ENCODE data around the gene RARRES2. TPM values are rescaled to one million over a fixed set of nuclear protein-coding genes. Genes with fewer than 3 reads are reported as not detected.

RARRES2 gene
- total and polyA plus RNA-seq, 2 of the 13 experiments (the other 11 are each of a cell fraction or from before 2014, with no cell fraction given) = 134 to 172 TPM

GRCh38 chr7:150324373-150324961, 17.0 kb downstream of the RARRES2 start (continued):
- no peak for TF ChIP-seq ZNF770 (CRISPR knock-in tag; IDR thresholded peaks at IDR 0.05)
- TF ChIP-seq ZNF773 (CRISPR knock-in tag; IDR thresholded peaks at IDR 0.05; ENCODE audit: borderline replicate concordance) = no peak
- 0 out of 2 replicates have a peak, but pooled peaks have one; percentile 46 for TF ChIP-seq ZNF709 (CRISPR knock-in tag; IDR thresholded peaks at IDR 0.05)
- TF ChIP-seq ZNF580 (CRISPR knock-in tag; IDR thresholded peaks at IDR 0.05; ENCODE audit: borderline replicate concordance, low read depth) = no peak
- peak; percentile 21; the same call in 1 of the 2 replicates for TF ChIP-seq KDM6A (CRISPR knock-in tag; IDR thresholded peaks at IDR 0.05; ENCODE audit: low read depth)
- TF ChIP-seq NRL (CRISPR knock-in tag; IDR thresholded peaks at IDR 0.05; ENCODE audit: borderline replicate concordance) = 0 out of 2 replicates have a peak, but pooled peaks have one; percentile 48
- no peak for TF ChIP-seq TCF7L2 (IDR thresholded peaks at IDR 0.05; ENCODE audit: low read depth, low read length)
- no peak for TF ChIP-seq BCLAF1 (IDR thresholded peaks at IDR 0.05)
- TF ChIP-seq XRCC5 (optimal IDR thresholded peaks at IDR 0.05; ENCODE audit: low read length) = no peak
- peak; percentile 37; the same call in 1 of the 2 replicates for TF ChIP-seq HOXA3 (CRISPR knock-in tag; IDR thresholded peaks at IDR 0.05)
- TF ChIP-seq GABPA (IDR thresholded peaks at IDR 0.05; ENCODE audit: low read depth, low read length) = no peak; the same call in 1 of the 2 replicates
- TF ChIP-seq GABPA (CRISPR knock-in tag; IDR thresholded peaks at IDR 0.05; ENCODE audit: low read depth) = peak; percentile 69
- no peak for TF ChIP-seq SNRNP70 (IDR thresholded peaks at IDR 0.05; ENCODE audit: low read depth, low read length)
- TF ChIP-seq EP300 (IDR thresholded peaks at IDR 0.05; ENCODE audit: low read depth in 2 of 2, low read length in 2 of 2) = 0 out of 4 replicates have a peak, but pooled peaks of 1 of the 2 experiments have one; percentile 21
- no peak for TF ChIP-seq EP300 (CRISPR knock-in tag; IDR thresholded peaks at IDR 0.05; ENCODE audit: borderline replicate concordance)
- TF ChIP-seq KLF11 (CRISPR knock-in tag; IDR thresholded peaks at IDR 0.05) = no peak
- TF ChIP-seq KAT7 (CRISPR knock-in tag; IDR thresholded peaks at IDR 0.05; ENCODE audit: borderline replicate concordance) = no peak
- no peak for TF ChIP-seq ZNF691 (CRISPR knock-in tag; IDR thresholded peaks at IDR 0.05; ENCODE audit: borderline replicate concordance, low read depth)
- no peak for TF ChIP-seq NFIC (IDR thresholded peaks at IDR 0.05; ENCODE audit: low read length)
- TF ChIP-seq IRF1 (CRISPR knock-in tag; IDR thresholded peaks at IDR 0.05; ENCODE audit: low read depth) = no peak
- no peak for TF ChIP-seq E2F5 (CRISPR knock-in tag; conservative IDR thresholded peaks at IDR 0.05)
- no peak for TF ChIP-seq ZNF484 (CRISPR knock-in tag; IDR thresholded peaks at IDR 0.05; ENCODE audit: borderline replicate concordance, low read depth)
- peak in 1 of 2 experiments; percentile 43; a peak in 1 of 4 replicates for TF ChIP-seq POLR2A (IDR thresholded peaks at IDR 0.05; ENCODE audit: insufficient read depth in 1 of 2, low read depth in 2 of 2, low read length in 2 of 2)
- TF ChIP-seq NFKB2 (CRISPR knock-in tag; IDR thresholded peaks at IDR 0.05; ENCODE audit: borderline replicate concordance) = peak; percentile 2; the same call in 1 of the 2 replicates

Data from HepG2 (cell line).